SK-MEL-5 (cell line): Measurements from ENCODE around the gene GPR89B. TPM values are rescaled to one million over a fixed set of nuclear protein-coding genes. Genes with fewer than 3 reads are reported as not detected.
"Not testable (repeated sequence)": the region's sequence is repeated elsewhere in the genome, so short reads cannot be mapped to it uniquely, and the experiment has no call there.

ENCODE experiments used
- DNase-seq: peaks from one replicate; pipeline ENCODE4 v3.0.0-alpha.2; 2016; ENCODE audit warnings: low read depth, low spot score
- in situ Hi-C: cut with HindIII; loops from 2 replicates; pipeline ENCODE4 v1.10.0; 2016; ENCODE audit warnings: low sequenced_read_pairs, high pct_unique_total_duplicates, low pct_unique_long_range_greater_than_20kb
- polyA plus RNA-seq, 2 experiments: library from polyadenylated mRNA; depleted of rRNA; stranded (reverse); fragments of >200 nt; gene quantifications; 2 replicates each; pipeline ENCODE4 v1.2.3, GENCODE V29; 2015
- total RNA-seq: library from RNA; depleted of rRNA; stranded (reverse); fragments of >200 nt; shearing (Covaris generic); gene quantifications from 2 replicates; pipeline ENCODE4 v1.2.3, GENCODE V29; 2014; rRNA removed

The GPR89B gene
- 30.8 and 34.4 TPM in 2 replicates for total RNA-seq
- polyA plus RNA-seq (2015; cell fraction: cytosol; rRNA removed): 10.4 and 17.0 TPM in 2 replicates
- 126 and 175 TPM in 2 replicates for polyA plus RNA-seq (2015; cell fraction: nucleus; rRNA removed)

- peak; percentile 96 for DNase-seq
- in situ Hi-C loops: not testable (repeated sequence)
These were observed at the start of gene GPR89B for GRCh38 chr1:147928236-147929132. Gene GPR89B (plus strand): TSS chr1:147928420. CDS start chr1:147928537, 117 bp downstream.

GRCh38 chr1:147879911-147880310, 48.3 kb upstream of the GPR89B start:
- in situ Hi-C loops: no loop called here
- no peak for DNase-seq

GRCh38 chr1:147882535-147882934, 45.7 kb upstream of the GPR89B start:
- in situ Hi-C loops: no loop called here
- no peak for DNase-seq

- peak; percentile 89 for DNase-seq
- in situ Hi-C loops: no loop called here
These were observed 37.9 kb upstream of the GPR89B start for GRCh38 chr1:147890177-147890790.

GRCh38 chr1:147891088-147891487, 37.1 kb upstream of the GPR89B start:
- no peak for DNase-seq
- in situ Hi-C loops: no loop called here

- DNase-seq: peak; percentile 78
- in situ Hi-C loops: no loop called here
These were observed 36.0 kb upstream of the GPR89B start for GRCh38 chr1:147892216-147892615.

GRCh38 chr1:147892731-147893214, 35.4 kb upstream of the GPR89B start:
- peak; percentile 82 for DNase-seq
- in situ Hi-C loops: no loop called here

GRCh38 chr1:147895123-147895522, 33.1 kb upstream of the GPR89B start:
- DNase-seq: no peak
- in situ Hi-C loops: no loop called here

GRCh38 chr1:147897029-147897752, 31.0 kb upstream of the GPR89B start:
- no peak for DNase-seq
- in situ Hi-C loops: no loop called here

- in situ Hi-C loops: no loop called here
- DNase-seq: no peak
These were observed 30.4 kb upstream of the GPR89B start for GRCh38 chr1:147897789-147898188.

GRCh38 chr1:147902253-147902845, 25.9 kb upstream of the GPR89B start, which contains the start of gene GJA8:
Gene GJA8 (plus strand): TSS chr1:147902795. CDS start chr1:147907956, 5,161 bp downstream.
- in situ Hi-C loops: no loop called here
- DNase-seq: no peak

GRCh38 chr1:147904726-147905125, 23.5 kb upstream of the GPR89B start:
- in situ Hi-C loops: no loop called here
- DNase-seq: no peak

GRCh38 chr1:147907786-147908509, 20.3 kb upstream of the GPR89B start:
- no peak for DNase-seq
- in situ Hi-C loops: no loop called here

- in situ Hi-C loops: no loop called here
- peak; percentile 48 for DNase-seq
These were observed 15.7 kb upstream of the GPR89B start for GRCh38 chr1:147912553-147912952.

GRCh38 chr1:147913362-147913942, 14.8 kb upstream of the GPR89B start:
- in situ Hi-C loops: no loop called here
- DNase-seq: no peak

- no peak for DNase-seq
- in situ Hi-C loops: no loop called here
These were observed 8.3 kb upstream of the GPR89B start for GRCh38 chr1:147919896-147920295.

- in situ Hi-C loops: no loop called here
- DNase-seq: no peak
These were observed 3.4 kb upstream of the GPR89B start for GRCh38 chr1:147924813-147925212.
